ENCODE data around the gene ATP11B.
A peak's percentile ranks its signal among the peaks of the same experiment; 100 is the strongest.

Gene ATP11B

DNA sequence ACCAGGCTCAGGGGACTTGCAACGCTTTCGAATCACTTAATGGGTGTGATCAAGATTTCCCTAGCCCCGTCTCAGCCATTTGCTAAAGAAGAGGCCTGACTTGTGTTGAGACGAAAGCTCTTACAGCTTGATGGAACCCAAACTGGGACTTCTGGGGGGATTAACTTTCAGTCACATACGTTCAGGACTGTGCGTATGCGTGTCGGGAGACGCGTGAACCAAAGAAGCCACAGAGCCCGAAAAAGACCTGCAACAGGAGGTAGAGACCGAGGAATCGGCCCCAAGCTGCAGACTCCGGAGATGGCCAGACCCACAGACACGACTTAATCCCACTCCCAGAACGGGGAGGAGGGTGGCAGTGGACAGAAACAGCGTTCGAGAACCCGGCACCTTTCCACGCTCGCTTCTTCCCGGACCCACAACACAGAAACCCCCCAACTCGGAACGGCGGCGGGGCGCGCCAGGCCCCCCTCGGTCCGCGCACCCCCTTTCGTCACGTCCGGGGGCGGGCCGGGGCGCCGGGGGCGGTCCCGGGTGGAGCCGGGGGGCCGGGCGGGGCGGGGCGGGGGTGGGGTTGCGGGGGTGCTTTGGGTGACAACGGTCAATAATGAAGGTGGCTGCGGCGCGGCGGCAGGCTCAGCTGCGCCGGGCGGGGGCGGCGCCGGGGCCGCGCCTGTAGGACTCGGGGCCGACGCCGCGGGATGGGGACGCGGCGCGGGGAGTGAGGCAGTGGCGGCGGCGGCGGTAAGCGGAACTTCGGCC, at the start of gene ATP11B:
TSS of gene ATP11B (plus strand) at position 604 of the 762 bp plus-strand sequence. CDS start 256 bp downstream, outside the sequence.
- in situ Hi-C loops (cut with HindIII; ENCODE audit: low pct_ligation_motif_present, low sequenced_read_pairs): no loop called here
- no peaks in the 10 kb centered on the region for H3K27me3 ChIP-seq (replicated peaks)

GRCh38 chr3:182746959-182747358, 46.3 kb upstream of the ATP11B start:
- no peaks in the 10 kb centered on the region for H3K27me3 ChIP-seq (replicated peaks)
- TF ChIP-seq, protein P1, sequence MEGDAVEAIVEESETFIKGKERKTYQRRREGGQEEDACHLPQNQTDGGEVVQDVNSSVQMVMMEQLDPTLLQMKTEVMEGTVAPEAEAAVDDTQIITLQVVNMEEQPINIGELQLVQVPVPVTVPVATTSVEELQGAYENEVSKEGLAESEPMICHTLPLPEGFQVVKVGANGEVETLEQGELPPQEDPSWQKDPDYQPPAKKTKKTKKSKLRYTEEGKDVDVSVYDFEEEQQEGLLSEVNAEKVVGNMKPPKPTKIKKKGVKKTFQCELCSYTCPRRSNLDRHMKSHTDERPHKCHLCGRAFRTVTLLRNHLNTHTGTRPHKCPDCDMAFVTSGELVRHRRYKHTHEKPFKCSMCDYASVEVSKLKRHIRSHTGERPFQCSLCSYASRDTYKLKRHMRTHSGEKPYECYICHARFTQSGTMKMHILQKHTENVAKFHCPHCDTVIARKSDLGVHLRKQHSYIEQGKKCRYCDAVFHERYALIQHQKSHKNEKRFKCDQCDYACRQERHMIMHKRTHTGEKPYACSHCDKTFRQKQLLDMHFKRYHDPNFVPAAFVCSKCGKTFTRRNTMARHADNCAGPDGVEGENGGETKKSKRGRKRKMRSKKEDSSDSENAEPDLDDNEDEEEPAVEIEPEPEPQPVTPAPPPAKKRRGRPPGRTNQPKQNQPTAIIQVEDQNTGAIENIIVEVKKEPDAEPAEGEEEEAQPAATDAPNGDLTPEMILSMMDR (IDR thresholded peaks at IDR 0.05; ENCODE audit: low read depth, low read length, missing control alignments): no peak
- DNase-seq: no peak
- no peaks in the 10 kb centered on the region for H3K36me3 ChIP-seq (replicated peaks)
- in situ Hi-C loops (cut with HindIII; ENCODE audit: low pct_ligation_motif_present, low sequenced_read_pairs): no loop called here
- H3K27ac ChIP-seq: no peak overlapping the region
- H3K4me3 ChIP-seq (ENCODE audit: low read depth, low read length): no peak overlapping the region

More for the DNA sequence above, at the start of gene ATP11B:
- Histone ChIP-seq H3K4me3 (ENCODE audit: low read depth, low read length) (peak within 1 kb of the TSS; percentile 88), H3K27ac (peak within 1 kb of the TSS; percentile 65), H3K36me3 (replicated peaks) (no peaks in the 10 kb centered on the region)
- DNase-seq: peak; percentile 46
- TF ChIP-seq, protein P1 (IDR thresholded peaks at IDR 0.05; ENCODE audit: low read depth, low read length, missing control alignments): no peak

GRCh38 chr3:182755308-182755707, 38.0 kb upstream of the ATP11B start:
- in situ Hi-C loops (cut with HindIII; ENCODE audit: low pct_ligation_motif_present, low sequenced_read_pairs): no loop called here
- Histone ChIP-seq H3K27ac (peak overlapping the region; percentile 66), H3K36me3 (replicated peaks) (no peaks in the 10 kb centered on the region), H3K27me3 (replicated peaks) (no peaks in the 10 kb centered on the region), H3K4me3 (ENCODE audit: low read depth, low read length) (no peak overlapping the region)
- no peak for DNase-seq
- TF ChIP-seq, protein P1 (IDR thresholded peaks at IDR 0.05; ENCODE audit: low read depth, low read length, missing control alignments): no peak

GRCh38 chr3:182755712-182756111, 37.6 kb upstream of the ATP11B start:
- no peaks in the 10 kb centered on the region for H3K36me3 ChIP-seq (replicated peaks)
- TF ChIP-seq, protein P1 (IDR thresholded peaks at IDR 0.05; ENCODE audit: low read depth, low read length, missing control alignments): no peak
- H3K4me3 ChIP-seq (ENCODE audit: low read depth, low read length): no peak overlapping the region
- DNase-seq: no peak
- peak overlapping the region; percentile 19 for H3K27ac ChIP-seq
- in situ Hi-C loops (cut with HindIII; ENCODE audit: low pct_ligation_motif_present, low sequenced_read_pairs): no loop called here
- no peaks in the 10 kb centered on the region for H3K27me3 ChIP-seq (replicated peaks)

GRCh38 chr3:182760576-182761164, 32.6 kb upstream of the ATP11B start:
- in situ Hi-C loops (cut with HindIII; ENCODE audit: low pct_ligation_motif_present, low sequenced_read_pairs): no loop called here
- TF ChIP-seq, protein P1 (IDR thresholded peaks at IDR 0.05; ENCODE audit: low read depth, low read length, missing control alignments): no peak

More at GRCh38 chr3:182760576-182761164, 32.6 kb upstream of the ATP11B start:
- H3K4me3 ChIP-seq (ENCODE audit: low read depth, low read length): no peak overlapping the region
- no peak overlapping the region for H3K27ac ChIP-seq
- H3K36me3 ChIP-seq (replicated peaks): no peaks in the 10 kb centered on the region
- DNase-seq: no peak
- H3K27me3 ChIP-seq (replicated peaks): no peaks in the 10 kb centered on the region
